Mucosa of stomach (tissue), 1 donor: ENCODE data around the gene SF3B6.
"Not testable (repeated sequence)": the region's sequence is repeated elsewhere in the genome, so short reads cannot be mapped to it uniquely, and the experiment has no call there.

ENCODE experiments used
- H3K27me3 ChIP-seq: one replicate; pipeline ENCODE4 v1.7.0; 2013; ENCODE audit warnings: mild to moderate bottlenecking, low read length; ENCODE audit not compliant: control insufficient read depth, insufficient read depth
- H3K36me3 ChIP-seq: one replicate; pipeline ENCODE4 v1.7.0; 2013; ENCODE audit warnings: low read length; ENCODE audit not compliant: control insufficient read depth, insufficient read depth
- H3K4me1 ChIP-seq: one replicate; pipeline ENCODE4 v1.7.0; 2013; ENCODE audit warnings: mild to moderate bottlenecking, low read length; ENCODE audit not compliant: control insufficient read depth, insufficient read depth
- H3K4me3 ChIP-seq: one replicate; pipeline ENCODE4 v1.7.0; 2013; ENCODE audit warnings: low read length
- H3K9ac ChIP-seq: one replicate; pipeline ENCODE4 v1.7.0; 2013; ENCODE audit warnings: mild to moderate bottlenecking, low read length, moderate library complexity
- H3K9me3 ChIP-seq: one replicate; pipeline ENCODE4 v1.7.0; 2013; ENCODE audit warnings: mild to moderate bottlenecking, low read length, moderate library complexity; ENCODE audit not compliant: control insufficient read depth
- donor health status: Pancreatic carcinoma.

Gene SF3B6

DNA sequence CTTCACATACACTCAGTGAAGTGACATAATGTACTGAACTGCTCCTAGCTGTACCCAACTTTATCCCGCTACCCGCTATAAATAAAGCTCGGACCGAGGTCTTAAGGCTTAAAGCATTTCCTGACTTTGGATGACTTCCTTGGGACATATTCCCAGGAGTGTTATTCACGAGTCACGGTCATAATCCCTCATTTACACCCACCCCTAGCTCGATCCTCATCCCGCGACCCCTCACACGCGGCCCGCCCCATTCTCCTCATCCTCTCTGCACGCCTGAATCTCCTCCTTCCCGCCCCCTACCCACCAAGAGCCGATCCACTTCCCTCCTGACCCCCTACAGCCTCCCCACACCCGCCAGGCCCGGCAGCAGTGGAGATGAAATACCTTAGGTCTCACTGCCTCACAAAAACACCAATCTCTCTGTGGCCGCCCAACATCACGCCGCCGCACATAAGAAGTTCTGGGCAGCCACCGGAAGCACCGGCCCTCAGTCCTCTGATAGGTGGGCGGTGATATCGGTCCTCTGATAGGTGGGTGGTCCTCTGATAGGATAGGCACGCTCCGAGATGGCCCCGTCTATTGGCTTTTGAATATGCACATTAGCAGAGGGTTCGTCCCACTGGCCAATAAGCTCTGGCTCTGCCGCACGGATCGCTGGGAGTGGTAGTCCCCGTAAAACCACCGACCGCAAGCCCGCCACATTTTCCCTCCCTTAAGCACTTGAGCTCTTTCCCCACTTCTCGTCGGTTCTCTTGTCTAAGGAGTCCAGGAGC lies 29.0 kb downstream of the SF3B6 start, which contains the start of gene WDCP:
TSS of gene WDCP (minus strand) at position 462 of the 773 bp plus-strand sequence. CDS start 7,897 bp downstream, outside the sequence.
- Histone ChIP-seq H3K9me3 (no peaks in the 10 kb centered on the region), H3K4me3 (peak within 1 kb of the TSS; percentile 90), H3K9ac (peak within 1 kb of the TSS; percentile 84), H3K4me1 (peaks cover 23% of the 10 kb centered on the region), H3K27me3 (no peaks in the 10 kb centered on the region), H3K36me3 (no peaks in the 10 kb centered on the region)

DNA sequence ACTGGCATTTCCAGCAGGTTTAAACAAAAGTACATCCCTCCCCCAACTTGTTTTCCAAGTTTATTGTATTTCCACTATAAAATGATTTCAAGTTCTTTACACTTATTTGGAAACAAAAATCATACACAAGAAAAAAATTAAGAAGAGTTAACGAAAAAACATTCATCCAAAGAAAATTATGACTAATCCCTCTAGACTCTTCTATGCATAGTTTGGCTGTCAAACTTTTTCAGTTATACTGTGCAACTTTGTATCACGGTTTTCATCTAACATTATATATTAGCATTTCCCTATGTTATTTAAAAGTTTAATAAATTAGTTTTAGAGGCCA lies 29.6 kb downstream of the SF3B6 start:
- H3K9ac ChIP-seq: peak overlapping the region; percentile 84
- H3K9me3 ChIP-seq: no peaks in the 10 kb centered on the region

DNA sequence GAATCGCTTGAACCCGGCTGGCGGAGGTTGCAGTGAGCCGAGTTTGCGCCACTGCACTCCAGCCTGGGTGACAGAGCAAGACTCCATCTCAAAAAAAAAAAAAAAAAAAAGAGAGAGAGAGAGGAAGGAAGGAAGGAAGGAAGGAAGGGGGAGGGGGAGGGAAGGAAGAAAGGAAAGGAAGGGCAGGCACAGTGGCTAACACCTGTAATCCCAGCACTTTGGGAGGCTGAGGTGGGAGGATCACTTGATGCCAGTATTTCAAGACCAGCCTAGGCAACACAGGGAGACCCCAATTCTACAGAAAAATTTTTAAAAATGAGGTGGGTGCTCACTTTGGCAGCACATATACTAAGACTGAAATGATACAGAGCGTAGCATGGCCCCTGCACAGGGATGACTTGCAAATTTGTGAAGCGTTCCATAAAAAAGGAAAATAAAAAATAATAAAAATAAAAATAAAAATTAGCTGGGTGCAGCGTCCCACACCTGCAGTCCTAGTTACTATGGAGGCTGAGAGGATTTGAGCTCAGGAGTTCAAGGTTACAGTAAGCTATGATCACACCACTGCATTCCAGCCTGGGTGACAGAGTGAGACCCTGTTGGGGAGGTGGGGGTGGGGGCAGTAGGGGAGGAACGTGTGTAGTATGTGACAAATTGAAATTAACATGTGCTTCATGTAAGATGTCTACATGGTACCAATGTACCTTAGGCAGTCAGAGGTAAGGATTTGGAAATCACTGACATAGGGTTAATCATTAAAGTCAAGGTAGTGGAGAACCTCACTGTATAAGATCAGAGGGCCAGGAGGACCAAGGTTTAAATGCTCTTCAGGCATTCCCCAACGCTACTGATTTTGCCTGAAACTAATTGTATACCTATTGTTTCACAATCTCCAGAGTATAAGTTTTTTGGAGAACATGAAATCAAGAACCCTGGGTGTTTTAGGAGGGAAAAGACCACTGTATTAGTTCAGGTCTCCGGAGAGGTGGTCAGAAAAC lies 30.3 kb downstream of the SF3B6 start:
- H3K9ac ChIP-seq: no peak overlapping the region

More for the DNA sequence above, 29.6 kb downstream of the SF3B6 start:
- no peaks in the 10 kb centered on the region for H3K36me3 ChIP-seq
- H3K4me1 ChIP-seq: peaks cover 21% of the 10 kb centered on the region
- no peaks in the 10 kb centered on the region for H3K27me3 ChIP-seq
- H3K4me3 ChIP-seq: peak overlapping the region; percentile 90

DNA sequence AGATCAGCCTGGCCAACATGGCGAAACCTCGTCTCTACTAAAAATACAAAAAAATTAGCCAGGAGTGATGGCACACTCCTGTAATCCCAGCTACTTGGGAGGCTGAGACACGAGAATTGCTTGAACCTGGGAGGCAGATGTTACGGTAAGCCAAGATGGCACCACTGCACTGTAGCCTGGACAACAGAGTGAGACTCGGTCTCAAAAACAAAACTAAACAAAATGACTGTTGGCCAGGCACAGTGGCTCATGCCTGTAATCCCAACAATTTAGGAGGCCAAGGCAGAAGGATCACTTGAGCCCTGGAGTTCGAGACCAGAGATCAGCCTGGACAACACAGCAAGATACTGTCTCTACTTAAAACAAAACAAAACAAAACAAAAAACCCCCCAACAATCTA lies 33.0 kb downstream of the SF3B6 start:
- not testable (repeated sequence) for H3K9me3 ChIP-seq, H3K36me3 ChIP-seq, H3K4me1 ChIP-seq, H3K9ac ChIP-seq, H3K4me3 ChIP-seq, H3K27me3 ChIP-seq

More for the DNA sequence above, 30.3 kb downstream of the SF3B6 start:
- H3K27me3 ChIP-seq: no peaks in the 10 kb centered on the region
- no peaks in the 10 kb centered on the region for H3K9me3 ChIP-seq
- no peak overlapping the region for H3K4me3 ChIP-seq
- no peaks in the 10 kb centered on the region for H3K36me3 ChIP-seq
- H3K4me1 ChIP-seq: peaks cover 14% of the 10 kb centered on the region

DNA sequence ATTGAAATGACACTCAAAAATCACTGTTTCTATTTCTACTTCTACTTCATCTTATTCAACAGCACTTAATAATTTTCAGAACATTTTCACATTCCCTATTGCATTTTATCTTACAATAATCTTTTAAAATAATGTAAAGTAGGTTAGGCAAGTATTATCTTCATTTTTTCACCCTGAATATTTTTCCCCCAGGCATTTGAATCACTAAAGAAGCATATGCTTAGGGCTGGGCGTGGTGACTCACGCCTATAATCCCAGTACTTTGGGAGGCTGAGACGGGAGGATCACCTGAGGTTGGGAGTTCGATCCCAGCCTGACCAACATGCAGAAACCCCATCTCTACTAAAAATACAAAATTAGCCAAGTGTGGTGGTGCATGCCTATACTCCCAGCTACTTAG lies 35.6 kb downstream of the SF3B6 start:
- Histone ChIP-seq H3K36me3 (no peaks in the 10 kb centered on the region), H3K9ac (no peak overlapping the region), H3K4me3 (no peak overlapping the region), H3K9me3 (no peaks in the 10 kb centered on the region), H3K4me1 (no peaks in the 10 kb centered on the region), H3K27me3 (no peaks in the 10 kb centered on the region)

DNA sequence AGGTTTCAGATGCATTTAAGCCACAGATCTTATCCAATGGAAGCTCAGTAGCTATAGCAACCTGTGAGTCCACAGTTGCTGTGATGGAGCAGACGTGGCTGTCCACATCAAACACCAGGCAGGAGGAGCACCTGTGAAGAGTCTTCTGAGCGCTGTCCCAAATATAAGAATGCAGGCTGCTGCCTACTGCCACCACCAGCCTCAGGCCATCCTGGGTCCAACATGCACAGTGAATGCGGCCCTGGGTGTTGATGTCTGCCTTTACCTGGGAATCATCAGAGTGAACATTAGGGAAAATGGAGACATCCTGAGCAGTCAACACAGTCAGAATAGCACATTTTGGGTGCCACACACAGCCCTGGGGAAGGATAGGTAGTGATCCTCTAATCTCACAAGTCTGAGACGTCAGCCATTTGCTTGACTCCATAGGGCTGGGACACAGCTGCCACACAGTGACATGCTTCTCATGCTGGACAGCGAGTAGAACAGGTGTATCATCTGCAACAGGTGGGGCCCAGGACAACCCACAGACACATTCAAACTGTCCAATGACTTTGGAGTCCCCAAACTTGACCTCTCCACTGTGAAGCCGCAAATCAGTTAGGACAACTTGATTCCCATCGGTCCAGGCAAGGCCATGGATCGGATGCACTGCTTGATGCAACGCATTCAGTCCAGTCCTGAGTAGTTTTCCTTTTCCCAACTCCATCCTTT lies 37.2 kb downstream of the SF3B6 start:
- Histone ChIP-seq H3K4me3 (no peak overlapping the region), H3K36me3 (no peaks in the 10 kb centered on the region), H3K9ac (no peak overlapping the region), H3K27me3 (no peaks in the 10 kb centered on the region), H3K4me1 (no peaks in the 10 kb centered on the region), H3K9me3 (no peaks in the 10 kb centered on the region)

DNA sequence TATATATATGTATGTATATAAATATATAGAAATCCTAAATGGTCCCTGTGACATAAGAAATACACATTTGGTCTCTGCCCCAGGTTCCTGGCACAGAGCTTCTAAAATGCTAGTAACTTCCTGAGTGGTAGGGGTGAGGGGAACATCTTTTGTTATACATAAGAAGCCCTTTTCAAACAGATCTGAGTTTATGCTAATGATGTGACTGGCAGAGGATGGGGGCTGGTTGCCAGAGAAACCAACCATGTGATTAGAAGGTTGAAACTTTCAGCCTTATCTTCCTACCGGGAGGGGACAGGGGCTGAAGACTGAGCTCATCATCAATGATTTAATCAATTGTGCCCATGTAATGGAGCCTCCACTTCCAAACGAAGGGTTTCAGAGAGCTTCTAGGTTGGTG lies 49.9 kb downstream of the SF3B6 start:
- Histone ChIP-seq H3K4me1 (peaks cover 11% of the 10 kb centered on the region), H3K9me3 (no peaks in the 10 kb centered on the region), H3K4me3 (no peak overlapping the region), H3K36me3 (no peaks in the 10 kb centered on the region), H3K27me3 (no peaks in the 10 kb centered on the region), H3K9ac (no peak overlapping the region)

DNA sequence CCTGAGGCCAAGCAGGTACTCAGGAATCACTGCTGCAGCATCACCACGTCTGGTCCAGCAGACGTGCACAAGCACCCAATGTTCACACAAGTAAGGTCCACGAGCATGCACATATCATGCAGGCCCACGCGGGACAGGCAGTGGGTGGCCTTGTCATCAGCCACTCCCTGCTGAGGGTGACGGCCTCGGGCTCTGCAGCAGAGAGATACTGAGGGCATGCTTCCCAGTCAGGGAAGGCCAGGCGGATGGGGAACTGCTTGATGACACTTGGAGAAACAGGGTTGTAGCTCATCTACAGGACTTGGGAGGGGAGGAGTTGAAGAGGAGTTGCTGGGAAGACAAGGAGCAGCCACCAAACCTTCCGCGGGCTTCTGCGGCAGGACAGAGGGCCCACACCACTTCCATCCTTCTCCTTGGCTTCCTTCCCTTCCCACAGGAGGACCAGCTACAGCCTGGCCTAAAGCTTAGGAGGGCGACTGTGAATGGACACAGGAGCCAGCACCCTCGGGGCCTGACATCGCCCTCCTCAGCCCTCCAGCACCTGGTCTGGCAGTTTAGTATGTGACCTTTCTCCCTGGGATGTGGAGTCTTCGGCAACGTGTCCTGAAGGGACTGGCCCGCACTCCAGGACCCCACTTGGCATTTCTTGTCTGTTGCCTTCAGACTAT lies 51.0 kb downstream of the SF3B6 start:
- Histone ChIP-seq H3K27me3 (no peaks in the 10 kb centered on the region), H3K4me1 (peaks cover 11% of the 10 kb centered on the region), H3K4me3 (no peak overlapping the region), H3K9ac (no peak overlapping the region), H3K36me3 (no peaks in the 10 kb centered on the region), H3K9me3 (no peaks in the 10 kb centered on the region)

DNA sequence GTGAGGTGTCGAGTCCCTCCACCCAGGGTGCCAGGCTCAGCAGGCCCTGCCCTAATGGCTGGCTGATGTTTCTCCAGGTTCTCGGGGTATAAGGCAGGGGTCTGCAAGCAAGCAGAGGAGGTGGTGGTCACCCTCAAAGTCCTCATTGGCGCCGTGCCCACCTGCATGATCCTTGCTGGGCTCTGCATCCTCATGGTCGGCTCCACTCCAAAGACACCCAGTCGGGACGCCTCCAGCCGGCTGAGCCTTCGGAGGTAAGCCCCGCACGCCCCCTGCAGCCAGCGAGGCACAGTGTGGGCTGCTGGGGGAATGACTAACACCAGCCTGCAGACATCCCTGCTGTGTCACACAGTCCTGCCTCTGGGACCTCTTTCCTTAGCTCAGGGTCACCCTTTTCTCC lies 52.1 kb downstream of the SF3B6 start:
- Histone ChIP-seq H3K9me3 (no peaks in the 10 kb centered on the region), H3K4me1 (peaks cover 11% of the 10 kb centered on the region), H3K27me3 (no peaks in the 10 kb centered on the region), H3K36me3 (no peaks in the 10 kb centered on the region), H3K9ac (no peak overlapping the region), H3K4me3 (no peak overlapping the region)

DNA sequence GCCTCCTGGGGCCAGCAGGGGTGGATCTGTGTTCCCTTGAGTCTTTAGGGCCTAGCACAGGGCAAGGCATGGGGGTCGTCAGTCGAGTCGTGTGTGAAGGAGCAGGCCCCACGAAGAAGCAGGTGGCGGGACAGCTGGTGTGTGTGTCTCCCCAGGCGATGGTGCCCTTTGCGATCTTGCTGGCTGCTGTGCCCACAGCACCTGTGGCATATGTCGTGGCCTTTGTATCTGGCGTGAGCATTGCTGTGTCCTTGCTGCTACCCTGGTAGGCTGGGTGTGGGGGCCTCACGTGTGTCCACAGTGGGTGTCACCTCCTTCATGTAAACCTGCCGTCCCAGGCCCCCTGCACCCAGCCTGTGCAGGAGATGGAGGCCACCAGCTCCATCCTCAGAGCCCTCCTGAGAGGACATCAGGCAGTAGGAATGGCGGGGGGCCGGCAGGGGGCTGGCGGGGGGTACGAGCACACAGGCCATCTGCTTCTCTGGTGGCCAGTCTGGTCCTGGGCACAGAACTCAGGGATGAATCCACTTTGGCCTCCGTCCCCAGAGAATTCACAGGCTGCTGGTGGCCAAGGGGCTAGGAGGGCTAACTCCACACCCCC lies 53.1 kb downstream of the SF3B6 start:
- Histone ChIP-seq H3K9me3 (no peaks in the 10 kb centered on the region), H3K4me1 (peaks cover 11% of the 10 kb centered on the region), H3K9ac (no peak overlapping the region), H3K36me3 (no peaks in the 10 kb centered on the region), H3K4me3 (no peak overlapping the region), H3K27me3 (no peaks in the 10 kb centered on the region)

DNA sequence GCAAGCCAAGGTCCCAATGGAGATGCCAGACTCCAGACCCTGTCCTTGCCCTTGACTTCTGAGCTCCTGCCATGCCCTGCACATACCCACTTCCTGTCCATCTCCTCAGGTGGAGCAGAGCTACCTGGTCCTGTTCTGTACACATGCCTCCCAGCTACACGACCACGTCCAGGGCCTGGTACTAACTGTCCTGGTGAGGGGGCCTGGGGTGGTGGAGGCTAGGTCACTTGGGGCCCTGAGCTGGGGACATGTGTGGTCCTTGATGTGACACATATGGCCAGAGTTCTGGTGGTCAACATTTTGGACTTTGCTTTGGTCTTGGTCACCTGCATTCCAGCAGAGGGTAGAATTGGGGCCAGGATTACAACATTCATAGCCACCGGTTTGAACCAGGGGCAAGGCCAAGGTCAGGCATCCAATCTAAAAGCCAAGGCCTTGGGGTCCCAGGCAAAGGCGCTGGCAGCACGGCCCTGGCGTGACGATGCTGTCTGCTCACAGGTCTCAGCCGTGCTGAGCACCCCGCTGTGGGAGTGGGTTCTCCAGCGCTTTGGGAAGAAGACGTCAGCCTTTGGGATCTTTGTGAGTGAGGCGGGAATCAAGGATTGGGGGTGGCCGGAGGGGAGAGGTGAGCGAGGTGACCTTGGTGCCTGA lies 53.7 kb downstream of the SF3B6 start:
- peaks cover 11% of the 10 kb centered on the region for H3K4me1 ChIP-seq
- no peak overlapping the region for H3K9ac ChIP-seq
- H3K27me3 ChIP-seq: no peaks in the 10 kb centered on the region
- H3K9me3 ChIP-seq: no peaks in the 10 kb centered on the region
- no peaks in the 10 kb centered on the region for H3K36me3 ChIP-seq
- H3K4me3 ChIP-seq: no peak overlapping the region
